Loucy (cell line): ENCODE results near the gene PPIC.

ENCODE experiments used
- H2AFZ ChIP-seq: fragments of 200-600 bp; sonication (generic); 2 replicates; pipeline ENCODE4 v1.6.0; 2016; ENCODE audit warnings: antibody characterized with exemption, mild to moderate bottlenecking, low read length, moderate library complexity
- H3F3A ChIP-seq: fragments of 200-600 bp; 2 replicates; pipeline ENCODE4 v1.6.0; 2016; ENCODE audit warnings: antibody characterized with exemption, low read depth, mild to moderate bottlenecking
- H3K27me3 ChIP-seq: fragments of 200-600 bp; sonication (generic); 2 replicates; pipeline ENCODE4 v1.6.1; 2014; ENCODE audit warnings: low read length, mild to moderate bottlenecking; ENCODE audit not compliant: insufficient read depth, poor library complexity, severe bottlenecking
- H3K36me3 ChIP-seq: fragments of 200-600 bp; sonication (generic); 2 replicates; pipeline ENCODE4 v1.6.1; 2016; ENCODE audit warnings: low read length; ENCODE audit not compliant: insufficient read depth
- H3K4me1 ChIP-seq: fragments of 200-600 bp; sonication (generic); 2 replicates; pipeline ENCODE4 v1.5.1; 2014; ENCODE audit warnings: low read length, mild to moderate bottlenecking; ENCODE audit not compliant: insufficient read depth, poor library complexity, severe bottlenecking
- H3K4me2 ChIP-seq: fragments of 200-600 bp; sonication (generic); 2 replicates; pipeline ENCODE4 v1.6.0; 2014; ENCODE audit warnings: antibody characterized with exemption, low read length, low read depth, mild to moderate bottlenecking; ENCODE audit not compliant: poor library complexity, severe bottlenecking
- H3K4me3 ChIP-seq: fragments of 200-600 bp; sonication (generic); 2 replicates; pipeline ENCODE4 v1.5.1; 2014; ENCODE audit warnings: low read length, mild to moderate bottlenecking, mixed read lengths; ENCODE audit not compliant: poor library complexity, severe bottlenecking
- H3K79me2 ChIP-seq: fragments of 200-600 bp; sonication (generic); 2 replicates; pipeline ENCODE4 v1.6.1; 2014; ENCODE audit warnings: low read length; ENCODE audit not compliant: insufficient read depth
- H3K9ac ChIP-seq: fragments of 200-600 bp; sonication (generic); 2 replicates; pipeline ENCODE4 v1.6.0; 2014; ENCODE audit warnings: mild to moderate bottlenecking, low read depth, low read length, moderate library complexity; ENCODE audit not compliant: poor library complexity, severe bottlenecking
- H3K9me2 ChIP-seq: fragments of 200-600 bp; sonication (generic); replicated peaks from 2 replicates; pipeline ENCODE4 v1.6.1; 2016; ENCODE audit warnings: low read depth, low read length, mixed read lengths
- H3K9me3 ChIP-seq: fragments of 200-600 bp; sonication (generic); 2 replicates; pipeline ENCODE4 v1.6.1; 2014; ENCODE audit warnings: mild to moderate bottlenecking, antibody characterized with exemption, low read length, low read depth; ENCODE audit not compliant: insufficient read depth
- H4K20me1 ChIP-seq: fragments of 200-600 bp; sonication (generic); 2 replicates; pipeline ENCODE4 v1.6.0; 2014; ENCODE audit warnings: antibody characterized with exemption, low read length, mild to moderate bottlenecking; ENCODE audit not compliant: insufficient read depth, poor library complexity, severe bottlenecking
- CTCF ChIP-seq: fragments of 200-600 bp; sonication (generic); conservative IDR thresholded peaks from 2 replicates; pipeline ENCODE4 v1.5.1; 2014; ENCODE audit warnings: mild to moderate bottlenecking, antibody characterized with exemption, low read length
- EZH2phosphoT487 ChIP-seq: fragments of 200-600 bp; IDR thresholded peaks from 2 replicates; pipeline ENCODE4 v1.6.1; 2018; ENCODE audit warnings: antibody characterized with exemption, mild to moderate bottlenecking, moderate library complexity, borderline replicate concordance

Gene PPIC

GRCh38 chr5:123083298-123083697 is 46.8 kb upstream of the PPIC start:
- H4K20me1 ChIP-seq: no peaks in the 10 kb centered on the region
- TF ChIP-seq CTCF (no peak), EZH2phosphoT487 (no peak)
- no peak overlapping the region for H3K4me3 ChIP-seq
- no peaks in the 10 kb centered on the region for H3K9me3 ChIP-seq
- no peaks in the 10 kb centered on the region for H3K9me2 ChIP-seq
- no peaks in the 10 kb centered on the region for H3K79me2 ChIP-seq
- H3K27me3 ChIP-seq: no peaks in the 10 kb centered on the region
- no peaks in the 10 kb centered on the region for H3K4me1 ChIP-seq
- H3F3A ChIP-seq: no peaks in the 10 kb centered on the region
- H2AFZ ChIP-seq: no peak overlapping the region
- H3K9ac ChIP-seq: no peak overlapping the region
- H3K4me2 ChIP-seq: no peak overlapping the region
- H3K36me3 ChIP-seq: no peaks in the 10 kb centered on the region

GRCh38 chr5:123080215-123080614 is 43.7 kb upstream of the PPIC start:
- TF ChIP-seq EZH2phosphoT487 (no peak), CTCF (no peak)
- Histone ChIP-seq H3K9me3 (no peaks in the 10 kb centered on the region), H3K9ac (no peak overlapping the region), H3K4me3 (no peak overlapping the region), H3F3A (no peaks in the 10 kb centered on the region), H3K9me2 (no peaks in the 10 kb centered on the region), H2AFZ (no peak overlapping the region), H4K20me1 (no peaks in the 10 kb centered on the region), H3K27me3 (no peaks in the 10 kb centered on the region), H3K79me2 (no peaks in the 10 kb centered on the region), H3K4me2 (no peak overlapping the region), H3K4me1 (no peaks in the 10 kb centered on the region), H3K36me3 (no peaks in the 10 kb centered on the region)

GRCh38 chr5:123075521-123076163 is 39.1 kb upstream of the PPIC start:
- H3K9ac ChIP-seq: no peak overlapping the region
- TF ChIP-seq CTCF (no peak), EZH2phosphoT487 (no peak)
- no peaks in the 10 kb centered on the region for H3F3A ChIP-seq
- H3K79me2 ChIP-seq: no peaks in the 10 kb centered on the region
- no peak overlapping the region for H3K4me3 ChIP-seq
- no peak overlapping the region for H3K4me2 ChIP-seq
- H2AFZ ChIP-seq: no peak overlapping the region
- no peaks in the 10 kb centered on the region for H3K27me3 ChIP-seq
- H3K36me3 ChIP-seq: no peaks in the 10 kb centered on the region
- no peaks in the 10 kb centered on the region for H3K9me3 ChIP-seq
- H4K20me1 ChIP-seq: no peaks in the 10 kb centered on the region
- H3K4me1 ChIP-seq: no peaks in the 10 kb centered on the region
- H3K9me2 ChIP-seq: no peaks in the 10 kb centered on the region
